GM23338 (cell line): ENCODE measurements around the gene CCDC39. TPM values are rescaled to one million over a fixed set of nuclear protein-coding genes. Genes with fewer than 3 reads are reported as not detected.

ENCODE experiments used
- ATAC-seq: fragments of 200-7000 bp; cut with Tn5 transposase; 3 replicates; pipeline ENCODE4 v1.9.1; 2020
- DNase-seq: peaks from one replicate; pipeline ENCODE4 v3.0.0-alpha.2; 2015; ENCODE audit warnings: low spot score
- H2AFZ ChIP-seq: fragments of 200-600 bp; sonication (generic); 2 replicates; pipeline ENCODE4 v1.8.0; 2016; ENCODE audit warnings: antibody characterized with exemption, mild to moderate bottlenecking, moderate library complexity
- H3F3A ChIP-seq: fragments of 200-600 bp; sonication (generic); replicated peaks from 2 replicates; pipeline ENCODE4 v1.8.0; 2017; ENCODE audit warnings: antibody characterized with exemption, mixed run types, low read depth
- H3K27ac ChIP-seq: fragments of 200-600 bp; sonication (generic); 2 replicates; pipeline ENCODE4 v1.6.1; 2016; ENCODE audit warnings: low read depth
- H3K27me3 ChIP-seq: fragments of 200-600 bp; sonication (generic); 2 replicates; pipeline ENCODE4 v1.8.0; 2016; ENCODE audit warnings: mild to moderate bottlenecking, mixed run types, moderate library complexity; ENCODE audit not compliant: insufficient read depth
- H3K36me3 ChIP-seq: fragments of 200-600 bp; sonication (generic); 2 replicates; pipeline ENCODE4 v1.8.0; 2016; ENCODE audit warnings: mild to moderate bottlenecking; ENCODE audit not compliant: insufficient read depth
- H3K4me1 ChIP-seq: fragments of 200-600 bp; sonication (generic); 2 replicates; pipeline ENCODE4 v1.8.0; 2016; ENCODE audit warnings: mild to moderate bottlenecking, moderate library complexity; ENCODE audit not compliant: insufficient read depth
- H3K4me2 ChIP-seq: fragments of 200-600 bp; sonication (generic); 2 replicates; pipeline ENCODE4 v1.7.1; 2017; ENCODE audit warnings: mixed run types
- H3K4me3 ChIP-seq: fragments of 200-600 bp; sonication (generic); 2 replicates; pipeline ENCODE4 v1.6.1; 2016; ENCODE audit warnings: mixed run types
- H3K79me2 ChIP-seq: fragments of 200-600 bp; sonication (generic); replicated peaks from 2 replicates; pipeline ENCODE4 v1.8.0; 2017; ENCODE audit warnings: mild to moderate bottlenecking; ENCODE audit not compliant: insufficient read depth
- H3K9me2 ChIP-seq: fragments of 200-600 bp; sonication (generic); 2 replicates; pipeline ENCODE4 v1.8.0; 2017; ENCODE audit not compliant: insufficient read depth
- H4K20me1 ChIP-seq: fragments of 200-600 bp; sonication (generic); replicated peaks from 2 replicates; pipeline ENCODE4 v1.8.0; 2017; ENCODE audit warnings: mild to moderate bottlenecking; ENCODE audit not compliant: insufficient read depth
- H3K27ac Mint-ChIP-seq: 2 replicates; pipeline ENCODE4 v1.8.0; 2020; ENCODE audit warnings: inconsistent platforms, mild to moderate bottlenecking, moderate library complexity, mixed read lengths
- H3K27me3 Mint-ChIP-seq: 3 replicates; pipeline ENCODE4 v1.8.0; 2022; ENCODE audit warnings: low read depth, mild to moderate bottlenecking, moderate library complexity, mixed read lengths, inconsistent platforms; ENCODE audit not compliant: insufficient read depth, poor library complexity
- H3K36me3 Mint-ChIP-seq: 3 replicates; pipeline ENCODE4 v1.8.0; 2021; ENCODE audit warnings: low read depth, mild to moderate bottlenecking, inconsistent platforms, moderate library complexity, mixed read lengths
- H3K4me1 Mint-ChIP-seq: 3 replicates; pipeline ENCODE4 v1.8.0; 2020; ENCODE audit warnings: mild to moderate bottlenecking, inconsistent platforms, mixed read lengths
- H3K4me3 Mint-ChIP-seq: 3 replicates; pipeline ENCODE4 v1.8.0; 2021; ENCODE audit warnings: moderate library complexity, mild to moderate bottlenecking, inconsistent platforms, mixed read lengths
- H3K9me3 Mint-ChIP-seq: 3 replicates; pipeline ENCODE4 v1.8.0; 2020; ENCODE audit warnings: moderate library complexity, mild to moderate bottlenecking, inconsistent platforms, mixed read lengths
- CREB1 ChIP-seq: fragments of 250-450 bp; sonication (Bioruptor Pico); IDR thresholded peaks from 2 replicates; pipeline ENCODE4 v1.5.0; 2020; ENCODE audit warnings: low read depth, mild to moderate bottlenecking, moderate library complexity
- EZH2 ChIP-seq: fragments of 200-600 bp; sonication (generic); IDR thresholded peaks from one replicate; pipeline ENCODE4 v1.8.0; 2017; ENCODE audit warnings: antibody characterized with exemption, mild to moderate bottlenecking, low read depth; ENCODE audit not compliant: unreplicated experiment
- EZH2phosphoT487 ChIP-seq: fragments of 200-600 bp; sonication (generic); IDR thresholded peaks from one replicate; pipeline ENCODE4 v1.8.1; 2018; ENCODE audit warnings: antibody characterized with exemption; ENCODE audit not compliant: unreplicated experiment
- JUNB ChIP-seq: IDR thresholded peaks from one replicate; pipeline ENCODE4 v1.6.1; 2016; ENCODE audit warnings: antibody characterized with exemption; ENCODE audit not compliant: unreplicated experiment
- NANOG ChIP-seq: IDR thresholded peaks from 2 replicates; pipeline ENCODE4 v1.6.1; 2016; ENCODE audit warnings: antibody characterized with exemption, borderline replicate concordance
- POLR2AphosphoS5 ChIP-seq: IDR thresholded peaks from 2 replicates; pipeline ENCODE4 v1.6.1; 2016; ENCODE audit warnings: antibody characterized with exemption, low read depth
- STAT1 ChIP-seq: IDR thresholded peaks from one replicate; pipeline ENCODE4 v1.6.1; 2016; ENCODE audit warnings: antibody characterized with exemption; ENCODE audit not compliant: unreplicated experiment
- ZNF114 ChIP-seq: fragments of 250-450 bp; sonication (Bioruptor Pico); IDR thresholded peaks from 2 replicates; pipeline ENCODE4 v1.5.0; 2020; ENCODE audit warnings: mild to moderate bottlenecking, moderate library complexity
- ZNF331 ChIP-seq: fragments of 250-450 bp; sonication (Bioruptor Pico); IDR thresholded peaks from 2 replicates; pipeline ENCODE4 v1.5.0; 2020; ENCODE audit warnings: low read depth, mild to moderate bottlenecking, moderate library complexity
- polyA plus RNA-seq: library from polyadenylated mRNA; unstranded; fragments of >200 nt; fragmentation: Nextera tagmentation; extraction: Ambion mirVana; gene quantifications from 2 replicates; pipeline ENCODE4 v1.2.1, GENCODE V29; 2016
- total RNA-seq: library from RNA; depleted of rRNA; stranded (reverse); fragments of >200 nt; shearing (Covaris generic); gene quantifications from 2 replicates; pipeline ENCODE4 v1.2.3, GENCODE V29; 2014
- TF ChIP-seq, protein P1 (sequence below): fragments of 250-450 bp; sonication (Bioruptor Pico); IDR thresholded peaks from 2 replicates; pipeline ENCODE4 v1.5.0; 2020; ENCODE audit warnings: mild to moderate bottlenecking, moderate library complexity
- TF ChIP-seq, protein P2 (sequence below): IDR thresholded peaks from one replicate; pipeline ENCODE4 v1.6.1; 2018; ENCODE audit warnings: antibody characterized with exemption; ENCODE audit not compliant: unreplicated experiment
- TF ChIP-seq, protein P3 (sequence below): IDR thresholded peaks from 2 replicates; pipeline ENCODE4 v1.6.1; 2016; ENCODE audit warnings: antibody characterized with exemption
- TF ChIP-seq, protein P4 (sequence below), 2 experiments: fragments of 200-600 bp in 1 of 2; sonication (generic) in 1 of 2; conservative IDR thresholded peaks; 2 replicates each; pipeline versions ENCODE4 v1.5.1 to v1.6.1; 2016 to 2017; ENCODE audit warnings: antibody characterized with exemption in 2 of 2, low read depth in 2 of 2, mild to moderate bottlenecking in 2 of 2, moderate library complexity in 1 of 2

CCDC39 gene
- total and polyA plus RNA-seq, 2 experiments from 2014 or later: 0.52 to 2.6 TPM

DNA sequence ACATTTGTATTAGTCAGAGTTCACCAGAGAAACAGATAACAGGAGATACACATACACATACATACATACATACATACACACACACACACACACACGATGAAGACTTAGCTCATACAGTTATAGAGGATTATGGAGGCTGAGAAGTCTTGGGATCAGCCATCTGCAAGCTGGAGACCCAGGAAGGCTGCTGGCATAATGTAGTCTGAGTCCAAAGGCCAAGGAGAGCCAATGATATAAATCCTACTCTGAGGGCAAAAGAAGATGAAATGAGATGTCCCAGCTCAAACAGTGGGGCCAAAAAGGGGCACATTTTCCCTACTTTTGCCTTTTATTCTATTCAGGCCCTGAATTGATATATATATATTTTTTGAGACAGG, 83.7 kb downstream of the CCDC39 start:
- no peaks in the 10 kb centered on the region for H3K36me3 ChIP-seq
- H3K79me2 ChIP-seq: no peaks in the 10 kb centered on the region
- no peak overlapping the region for H3K27ac ChIP-seq
- DNase-seq (no peak), ATAC-seq (no peak)
- no peak overlapping the region for H3K4me3 ChIP-seq
- TF ChIP-seq EZH2phosphoT487: no peak
- no peak for TF ChIP-seq JUNB
- TF ChIP-seq, protein P1, sequence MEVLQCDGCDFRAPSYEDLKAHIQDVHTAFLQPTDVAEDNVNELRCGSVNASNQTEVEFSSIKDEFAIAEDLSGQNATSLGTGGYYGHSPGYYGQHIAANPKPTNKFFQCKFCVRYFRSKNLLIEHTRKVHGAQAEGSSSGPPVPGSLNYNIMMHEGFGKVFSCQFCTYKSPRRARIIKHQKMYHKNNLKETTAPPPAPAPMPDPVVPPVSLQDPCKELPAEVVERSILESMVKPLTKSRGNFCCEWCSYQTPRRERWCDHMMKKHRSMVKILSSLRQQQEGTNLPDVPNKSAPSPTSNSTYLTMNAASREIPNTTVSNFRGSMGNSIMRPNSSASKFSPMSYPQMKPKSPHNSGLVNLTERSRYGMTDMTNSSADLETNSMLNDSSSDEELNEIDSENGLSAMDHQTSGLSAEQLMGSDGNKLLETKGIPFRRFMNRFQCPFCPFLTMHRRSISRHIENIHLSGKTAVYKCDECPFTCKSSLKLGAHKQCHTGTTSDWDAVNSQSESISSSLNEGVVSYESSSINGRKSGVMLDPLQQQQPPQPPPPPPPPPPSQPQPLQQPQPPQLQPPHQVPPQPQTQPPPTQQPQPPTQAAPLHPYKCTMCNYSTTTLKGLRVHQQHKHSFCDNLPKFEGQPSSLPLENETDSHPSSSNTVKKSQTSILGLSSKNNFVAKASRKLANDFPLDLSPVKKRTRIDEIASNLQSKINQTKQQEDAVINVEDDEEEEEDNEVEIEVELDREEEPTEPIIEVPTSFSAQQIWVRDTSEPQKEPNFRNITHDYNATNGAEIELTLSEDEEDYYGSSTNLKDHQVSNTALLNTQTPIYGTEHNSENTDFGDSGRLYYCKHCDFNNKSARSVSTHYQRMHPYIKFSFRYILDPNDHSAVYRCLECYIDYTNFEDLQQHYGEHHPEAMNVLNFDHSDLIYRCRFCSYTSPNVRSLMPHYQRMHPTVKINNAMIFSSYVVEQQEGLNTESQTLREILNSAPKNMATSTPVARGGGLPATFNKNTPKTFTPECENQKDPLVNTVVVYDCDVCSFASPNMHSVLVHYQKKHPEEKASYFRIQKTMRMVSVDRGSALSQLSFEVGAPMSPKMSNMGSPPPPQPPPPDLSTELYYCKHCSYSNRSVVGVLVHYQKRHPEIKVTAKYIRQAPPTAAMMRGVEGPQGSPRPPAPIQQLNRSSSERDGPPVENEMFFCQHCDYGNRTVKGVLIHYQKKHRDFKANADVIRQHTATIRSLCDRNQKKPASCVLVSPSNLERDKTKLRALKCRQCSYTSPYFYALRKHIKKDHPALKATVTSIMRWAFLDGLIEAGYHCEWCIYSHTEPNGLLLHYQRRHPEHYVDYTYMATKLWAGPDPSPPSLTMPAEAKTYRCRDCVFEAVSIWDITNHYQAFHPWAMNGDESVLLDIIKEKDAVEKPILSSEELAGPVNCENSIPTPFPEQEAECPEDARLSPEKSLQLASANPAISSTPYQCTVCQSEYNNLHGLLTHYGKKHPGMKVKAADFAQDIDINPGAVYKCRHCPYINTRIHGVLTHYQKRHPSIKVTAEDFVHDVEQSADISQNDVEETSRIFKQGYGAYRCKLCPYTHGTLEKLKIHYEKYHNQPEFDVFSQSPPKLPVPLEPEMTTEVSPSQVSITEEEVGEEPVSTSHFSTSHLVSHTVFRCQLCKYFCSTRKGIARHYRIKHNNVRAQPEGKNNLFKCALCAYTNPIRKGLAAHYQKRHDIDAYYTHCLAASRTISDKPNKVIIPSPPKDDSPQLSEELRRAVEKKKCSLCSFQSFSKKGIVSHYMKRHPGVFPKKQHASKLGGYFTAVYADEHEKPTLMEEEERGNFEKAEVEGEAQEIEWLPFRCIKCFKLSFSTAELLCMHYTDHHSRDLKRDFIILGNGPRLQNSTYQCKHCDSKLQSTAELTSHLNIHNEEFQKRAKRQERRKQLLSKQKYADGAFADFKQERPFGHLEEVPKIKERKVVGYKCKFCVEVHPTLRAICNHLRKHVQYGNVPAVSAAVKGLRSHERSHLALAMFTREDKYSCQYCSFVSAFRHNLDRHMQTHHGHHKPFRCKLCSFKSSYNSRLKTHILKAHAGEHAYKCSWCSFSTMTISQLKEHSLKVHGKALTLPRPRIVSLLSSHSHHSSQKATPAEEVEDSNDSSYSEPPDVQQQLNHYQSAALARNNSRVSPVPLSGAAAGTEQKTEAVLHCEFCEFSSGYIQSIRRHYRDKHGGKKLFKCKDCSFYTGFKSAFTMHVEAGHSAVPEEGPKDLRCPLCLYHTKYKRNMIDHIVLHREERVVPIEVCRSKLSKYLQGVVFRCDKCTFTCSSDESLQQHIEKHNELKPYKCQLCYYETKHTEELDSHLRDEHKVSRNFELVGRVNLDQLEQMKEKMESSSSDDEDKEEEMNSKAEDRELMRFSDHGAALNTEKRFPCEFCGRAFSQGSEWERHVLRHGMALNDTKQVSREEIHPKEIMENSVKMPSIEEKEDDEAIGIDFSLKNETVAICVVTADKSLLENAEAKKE: no peak
- no peak for TF ChIP-seq NANOG
- no peak for TF ChIP-seq CREB1
- TF ChIP-seq, protein P2, sequence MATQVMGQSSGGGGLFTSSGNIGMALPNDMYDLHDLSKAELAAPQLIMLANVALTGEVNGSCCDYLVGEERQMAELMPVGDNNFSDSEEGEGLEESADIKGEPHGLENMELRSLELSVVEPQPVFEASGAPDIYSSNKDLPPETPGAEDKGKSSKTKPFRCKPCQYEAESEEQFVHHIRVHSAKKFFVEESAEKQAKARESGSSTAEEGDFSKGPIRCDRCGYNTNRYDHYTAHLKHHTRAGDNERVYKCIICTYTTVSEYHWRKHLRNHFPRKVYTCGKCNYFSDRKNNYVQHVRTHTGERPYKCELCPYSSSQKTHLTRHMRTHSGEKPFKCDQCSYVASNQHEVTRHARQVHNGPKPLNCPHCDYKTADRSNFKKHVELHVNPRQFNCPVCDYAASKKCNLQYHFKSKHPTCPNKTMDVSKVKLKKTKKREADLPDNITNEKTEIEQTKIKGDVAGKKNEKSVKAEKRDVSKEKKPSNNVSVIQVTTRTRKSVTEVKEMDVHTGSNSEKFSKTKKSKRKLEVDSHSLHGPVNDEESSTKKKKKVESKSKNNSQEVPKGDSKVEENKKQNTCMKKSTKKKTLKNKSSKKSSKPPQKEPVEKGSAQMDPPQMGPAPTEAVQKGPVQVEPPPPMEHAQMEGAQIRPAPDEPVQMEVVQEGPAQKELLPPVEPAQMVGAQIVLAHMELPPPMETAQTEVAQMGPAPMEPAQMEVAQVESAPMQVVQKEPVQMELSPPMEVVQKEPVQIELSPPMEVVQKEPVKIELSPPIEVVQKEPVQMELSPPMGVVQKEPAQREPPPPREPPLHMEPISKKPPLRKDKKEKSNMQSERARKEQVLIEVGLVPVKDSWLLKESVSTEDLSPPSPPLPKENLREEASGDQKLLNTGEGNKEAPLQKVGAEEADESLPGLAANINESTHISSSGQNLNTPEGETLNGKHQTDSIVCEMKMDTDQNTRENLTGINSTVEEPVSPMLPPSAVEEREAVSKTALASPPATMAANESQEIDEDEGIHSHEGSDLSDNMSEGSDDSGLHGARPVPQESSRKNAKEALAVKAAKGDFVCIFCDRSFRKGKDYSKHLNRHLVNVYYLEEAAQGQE: no peak
- TF ChIP-seq, protein P3, sequence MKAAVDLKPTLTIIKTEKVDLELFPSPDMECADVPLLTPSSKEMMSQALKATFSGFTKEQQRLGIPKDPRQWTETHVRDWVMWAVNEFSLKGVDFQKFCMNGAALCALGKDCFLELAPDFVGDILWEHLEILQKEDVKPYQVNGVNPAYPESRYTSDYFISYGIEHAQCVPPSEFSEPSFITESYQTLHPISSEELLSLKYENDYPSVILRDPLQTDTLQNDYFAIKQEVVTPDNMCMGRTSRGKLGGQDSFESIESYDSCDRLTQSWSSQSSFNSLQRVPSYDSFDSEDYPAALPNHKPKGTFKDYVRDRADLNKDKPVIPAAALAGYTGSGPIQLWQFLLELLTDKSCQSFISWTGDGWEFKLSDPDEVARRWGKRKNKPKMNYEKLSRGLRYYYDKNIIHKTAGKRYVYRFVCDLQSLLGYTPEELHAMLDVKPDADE: no peak
- no peak for TF ChIP-seq ZNF331 (CRISPR knock-in tag)
- no peak for TF ChIP-seq POLR2AphosphoS5
- no peak for TF ChIP-seq EZH2
- no peak for TF ChIP-seq STAT1
- TF ChIP-seq, protein P4, sequence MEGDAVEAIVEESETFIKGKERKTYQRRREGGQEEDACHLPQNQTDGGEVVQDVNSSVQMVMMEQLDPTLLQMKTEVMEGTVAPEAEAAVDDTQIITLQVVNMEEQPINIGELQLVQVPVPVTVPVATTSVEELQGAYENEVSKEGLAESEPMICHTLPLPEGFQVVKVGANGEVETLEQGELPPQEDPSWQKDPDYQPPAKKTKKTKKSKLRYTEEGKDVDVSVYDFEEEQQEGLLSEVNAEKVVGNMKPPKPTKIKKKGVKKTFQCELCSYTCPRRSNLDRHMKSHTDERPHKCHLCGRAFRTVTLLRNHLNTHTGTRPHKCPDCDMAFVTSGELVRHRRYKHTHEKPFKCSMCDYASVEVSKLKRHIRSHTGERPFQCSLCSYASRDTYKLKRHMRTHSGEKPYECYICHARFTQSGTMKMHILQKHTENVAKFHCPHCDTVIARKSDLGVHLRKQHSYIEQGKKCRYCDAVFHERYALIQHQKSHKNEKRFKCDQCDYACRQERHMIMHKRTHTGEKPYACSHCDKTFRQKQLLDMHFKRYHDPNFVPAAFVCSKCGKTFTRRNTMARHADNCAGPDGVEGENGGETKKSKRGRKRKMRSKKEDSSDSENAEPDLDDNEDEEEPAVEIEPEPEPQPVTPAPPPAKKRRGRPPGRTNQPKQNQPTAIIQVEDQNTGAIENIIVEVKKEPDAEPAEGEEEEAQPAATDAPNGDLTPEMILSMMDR (conservative IDR thresholded peaks at IDR 0.05; ENCODE audit: low read depth in 2 of 2): no peak
- no peak for TF ChIP-seq ZNF114 (CRISPR knock-in tag)
- no peaks in the 10 kb centered on the region for H3K36me3 Mint-ChIP-seq
- no peak overlapping the region for H3K4me3 Mint-ChIP-seq
- no peak overlapping the region for H3K27ac Mint-ChIP-seq
- no peak overlapping the region for H2AFZ ChIP-seq
- H3K4me1 Mint-ChIP-seq: no peaks in the 10 kb centered on the region
- peaks cover 3% of the 10 kb centered on the region for H3K27me3 Mint-ChIP-seq
- H3K4me1 ChIP-seq: no peaks in the 10 kb centered on the region
- H3F3A ChIP-seq: no peaks in the 10 kb centered on the region
- no peaks in the 10 kb centered on the region for H3K9me2 ChIP-seq
- no peaks in the 10 kb centered on the region for H3K27me3 ChIP-seq
- H3K9me3 Mint-ChIP-seq: no peaks in the 10 kb centered on the region
- H4K20me1 ChIP-seq: no peaks in the 10 kb centered on the region
- no peak overlapping the region for H3K4me2 ChIP-seq
